Thyroid gland (tissue), 4 donors: Measurements from ENCODE around the gene MALT1.

ENCODE experiments used
- POLR2A ChIP-seq, 2 donors: fragments of 450-650 bp; IDR thresholded peaks; one replicate each; pipeline ENCODE4 v1.6.1; 2017; ENCODE audit warnings: antibody characterized with exemption in 2 of 2, mild to moderate bottlenecking in 2 of 2, moderate library complexity in 1 of 2
- TF ChIP-seq, protein P1 (sequence below), 6 experiments: fragments of 200-600 bp in 3 of 6; fragments of 450-650 bp in 3 of 6; sonication (generic) in 3 of 6; IDR thresholded peaks; one replicate each; pipeline ENCODE4 v1.5.1; 2016 to 2019; ENCODE audit warnings: antibody characterized with exemption in 6 of 6, mild to moderate bottlenecking in 2 of 6, inconsistent platforms in 1 of 6, moderate library complexity in 1 of 6

- TF ChIP-seq, protein P1, sequence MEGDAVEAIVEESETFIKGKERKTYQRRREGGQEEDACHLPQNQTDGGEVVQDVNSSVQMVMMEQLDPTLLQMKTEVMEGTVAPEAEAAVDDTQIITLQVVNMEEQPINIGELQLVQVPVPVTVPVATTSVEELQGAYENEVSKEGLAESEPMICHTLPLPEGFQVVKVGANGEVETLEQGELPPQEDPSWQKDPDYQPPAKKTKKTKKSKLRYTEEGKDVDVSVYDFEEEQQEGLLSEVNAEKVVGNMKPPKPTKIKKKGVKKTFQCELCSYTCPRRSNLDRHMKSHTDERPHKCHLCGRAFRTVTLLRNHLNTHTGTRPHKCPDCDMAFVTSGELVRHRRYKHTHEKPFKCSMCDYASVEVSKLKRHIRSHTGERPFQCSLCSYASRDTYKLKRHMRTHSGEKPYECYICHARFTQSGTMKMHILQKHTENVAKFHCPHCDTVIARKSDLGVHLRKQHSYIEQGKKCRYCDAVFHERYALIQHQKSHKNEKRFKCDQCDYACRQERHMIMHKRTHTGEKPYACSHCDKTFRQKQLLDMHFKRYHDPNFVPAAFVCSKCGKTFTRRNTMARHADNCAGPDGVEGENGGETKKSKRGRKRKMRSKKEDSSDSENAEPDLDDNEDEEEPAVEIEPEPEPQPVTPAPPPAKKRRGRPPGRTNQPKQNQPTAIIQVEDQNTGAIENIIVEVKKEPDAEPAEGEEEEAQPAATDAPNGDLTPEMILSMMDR (IDR thresholded peaks at IDR 0.05): no peak
- no peak for TF ChIP-seq POLR2A (IDR thresholded peaks at IDR 0.05)
These were observed 55.4 kb downstream of the MALT1 start for GRCh38 chr18:58726671-58727070.
